RKO (cell line): ENCODE measurements around the gene EFEMP1.
A peak's percentile ranks its signal among the peaks of the same experiment; 100 is the strongest.
"Not testable (repeated sequence)": the region's sequence is repeated elsewhere in the genome, so short reads cannot be mapped to it uniquely, and the experiment has no call there.

Source experiments
- DNase-seq: peaks from one replicate; pipeline ENCODE4 v3.0.0-alpha.2; 2016; ENCODE audit warnings: low spot score

EFEMP1 gene

DNA sequence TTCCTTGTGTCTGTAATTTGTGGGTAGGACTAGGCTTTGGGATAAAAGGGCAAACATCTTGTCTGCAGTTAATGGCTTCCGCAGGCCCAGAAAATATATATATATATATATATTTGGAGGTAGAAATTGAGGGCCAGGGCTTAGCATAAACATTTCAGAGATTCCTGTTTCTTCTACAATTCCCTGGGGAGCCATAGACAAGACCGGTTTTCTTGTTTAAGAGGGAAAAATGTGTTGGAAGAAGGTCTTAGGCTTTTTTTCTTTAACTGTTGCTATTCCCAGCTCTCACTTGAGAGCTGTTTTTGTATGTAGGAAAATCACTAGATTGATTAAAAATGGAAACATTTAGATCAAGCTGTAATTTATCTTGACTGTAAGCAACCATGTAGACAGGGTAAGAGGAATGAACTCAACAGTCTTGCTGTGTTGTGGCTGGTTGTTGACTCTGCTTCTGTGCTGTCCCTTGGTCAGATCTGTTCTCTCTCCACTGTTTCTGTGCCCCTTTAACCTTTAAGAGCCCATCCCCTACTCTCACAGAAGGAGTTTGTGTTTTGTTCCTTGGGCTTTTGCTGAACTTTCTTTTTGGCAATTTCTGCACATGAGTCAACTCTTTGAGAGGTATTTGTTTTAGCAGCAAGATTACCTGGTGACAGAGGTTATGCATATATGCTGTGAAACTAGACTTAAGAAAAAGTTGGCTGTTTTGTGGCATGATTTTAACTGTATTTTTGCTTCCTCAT is 58.3 kb downstream of the EFEMP1 start:
- no peak for DNase-seq

DNA sequence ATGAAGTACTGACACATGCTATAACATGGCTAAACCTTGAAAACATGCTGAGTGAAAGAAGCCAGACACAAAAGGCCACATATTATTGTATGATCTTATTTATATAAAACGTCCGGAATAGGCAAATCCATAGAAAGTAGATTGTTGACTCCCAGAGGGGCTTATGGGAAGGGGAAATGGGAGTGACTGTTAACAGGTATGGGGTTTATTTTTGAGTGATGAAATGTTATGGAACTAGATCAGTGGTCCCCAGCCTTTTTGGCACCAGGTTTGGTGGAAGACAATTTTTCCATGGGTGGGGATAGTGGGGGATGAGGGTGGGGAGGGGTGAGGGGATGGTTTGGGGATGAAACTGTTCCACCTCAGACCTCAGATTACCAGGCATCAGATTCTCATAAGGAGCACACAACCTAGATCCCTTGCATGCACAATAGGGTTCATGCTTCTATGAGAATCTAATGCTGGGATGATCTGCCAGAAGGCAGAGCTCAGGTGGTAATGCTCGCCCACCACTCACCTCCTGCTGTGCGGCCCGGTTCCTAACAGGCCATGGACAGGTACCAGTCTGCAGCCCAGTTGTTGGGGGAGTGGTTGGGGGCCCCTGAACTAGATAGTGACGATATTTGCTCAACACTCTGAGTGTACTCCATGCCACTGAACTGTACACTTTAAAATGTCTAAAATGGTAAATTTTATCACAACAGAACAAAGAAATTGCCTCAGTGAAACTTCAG is 59.1 kb downstream of the EFEMP1 start:
- DNase-seq: no peak

DNA sequence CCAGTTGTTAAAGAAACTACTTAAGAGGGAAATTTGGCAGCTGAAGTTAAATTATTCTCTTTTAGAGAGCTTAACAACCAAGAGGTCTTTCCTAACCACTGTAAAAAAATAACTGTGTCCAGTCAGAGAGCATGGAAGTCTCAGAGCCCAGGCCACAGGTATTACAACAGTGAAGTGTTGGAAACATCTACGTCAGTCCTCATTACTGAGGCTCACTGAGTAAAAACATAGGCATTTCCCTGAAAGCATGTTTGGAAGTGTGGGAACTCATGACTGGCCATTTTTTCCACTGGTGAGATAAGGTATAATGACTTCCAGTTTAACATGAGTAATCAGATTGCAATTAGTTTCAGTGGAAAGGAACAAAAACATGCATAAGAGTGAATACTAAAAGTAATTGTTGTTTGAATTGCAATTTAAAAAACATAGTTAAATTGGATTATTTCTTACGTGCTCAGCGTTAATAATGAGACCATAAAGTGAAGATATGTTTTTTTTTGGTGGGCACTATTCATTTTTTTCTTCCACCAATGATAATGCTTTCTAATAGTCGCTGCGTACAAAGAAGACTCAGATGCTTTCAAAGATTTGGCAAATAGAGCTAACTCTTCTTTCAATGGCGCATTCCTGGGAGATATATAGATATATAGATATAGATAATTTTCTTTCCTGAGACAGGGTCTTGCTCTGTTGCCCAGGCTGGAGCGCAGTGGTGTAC is 60.8 kb downstream of the EFEMP1 start:
- DNase-seq: peak; percentile 60

DNA sequence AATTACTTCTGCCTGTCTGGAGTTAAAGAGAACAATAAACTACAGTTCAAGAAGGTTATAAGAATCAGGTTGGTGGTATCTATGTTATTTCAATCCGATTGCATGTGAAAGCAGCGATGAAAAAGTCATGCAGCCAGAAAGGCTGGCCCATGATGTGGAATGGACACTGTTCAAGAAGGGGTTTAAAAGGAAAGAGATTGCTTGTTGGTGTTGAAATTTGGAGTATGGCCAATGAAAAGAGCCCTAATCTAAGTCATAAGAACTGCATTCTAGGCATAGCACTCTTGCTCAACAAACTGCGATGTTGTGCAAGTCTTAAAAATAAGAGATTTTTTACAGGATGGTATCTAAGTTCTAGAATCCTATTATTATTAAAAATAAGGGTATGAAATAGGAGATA is 61.3 kb downstream of the EFEMP1 start:
- DNase-seq: no peak

DNA sequence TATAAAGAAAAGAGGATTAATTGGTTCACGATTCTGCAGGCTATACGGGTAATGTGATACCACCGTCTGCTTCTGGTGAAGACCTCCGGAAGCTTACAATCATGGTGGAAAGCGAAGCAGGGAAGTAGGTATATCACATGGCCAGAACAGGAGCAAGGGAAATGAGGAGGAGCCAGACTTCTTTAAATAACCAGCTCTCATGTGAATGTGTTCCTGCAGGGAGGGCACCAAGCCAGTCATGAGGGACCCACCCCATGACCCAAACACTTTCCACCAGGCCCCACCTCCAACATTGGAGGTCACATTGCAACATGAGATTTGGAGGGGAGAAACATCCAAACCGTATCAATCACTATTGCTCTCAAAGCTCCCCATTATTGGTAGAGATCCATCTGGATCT is 61.8 kb downstream of the EFEMP1 start:
- no peak for DNase-seq

DNA sequence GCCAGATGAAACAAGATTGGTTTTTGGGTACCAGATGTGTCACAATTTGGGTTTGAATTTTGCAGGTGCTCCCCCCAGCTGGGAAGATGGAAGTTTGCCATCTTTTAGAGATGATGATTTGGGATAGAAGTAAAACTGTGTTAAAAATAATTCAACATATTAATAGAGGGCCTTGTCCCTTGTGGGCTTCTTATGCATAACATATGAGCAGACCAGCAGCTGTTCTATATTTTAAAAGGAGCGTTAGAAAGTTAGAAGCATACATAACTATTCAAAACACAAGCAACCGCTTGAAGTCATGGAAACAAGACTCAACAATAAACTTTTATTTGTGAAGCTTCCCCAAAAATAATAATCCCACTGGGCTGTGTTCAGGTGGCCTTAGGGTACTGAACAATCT is 62.8 kb downstream of the EFEMP1 start:
- DNase-seq: no peak

DNA sequence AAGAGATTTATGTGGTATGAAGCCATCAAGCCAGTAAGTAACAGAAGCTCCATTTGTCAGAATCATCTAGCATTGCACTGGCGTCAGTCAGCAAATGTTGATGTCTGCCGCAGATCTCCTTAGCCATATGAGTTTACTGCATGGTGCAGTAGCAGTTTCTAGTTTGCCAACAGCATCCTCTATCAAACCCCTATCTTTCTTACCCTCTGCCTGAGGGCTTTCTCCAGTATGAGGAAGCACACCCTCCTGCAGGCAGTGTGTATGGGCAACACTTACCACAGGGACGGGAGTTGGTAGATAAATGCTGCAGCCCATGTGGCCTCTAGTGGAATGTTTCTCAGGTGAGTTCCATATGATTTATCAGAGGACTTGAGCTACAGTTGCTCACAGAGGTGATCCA is 63.7 kb downstream of the EFEMP1 start:
- no peak for DNase-seq

DNA sequence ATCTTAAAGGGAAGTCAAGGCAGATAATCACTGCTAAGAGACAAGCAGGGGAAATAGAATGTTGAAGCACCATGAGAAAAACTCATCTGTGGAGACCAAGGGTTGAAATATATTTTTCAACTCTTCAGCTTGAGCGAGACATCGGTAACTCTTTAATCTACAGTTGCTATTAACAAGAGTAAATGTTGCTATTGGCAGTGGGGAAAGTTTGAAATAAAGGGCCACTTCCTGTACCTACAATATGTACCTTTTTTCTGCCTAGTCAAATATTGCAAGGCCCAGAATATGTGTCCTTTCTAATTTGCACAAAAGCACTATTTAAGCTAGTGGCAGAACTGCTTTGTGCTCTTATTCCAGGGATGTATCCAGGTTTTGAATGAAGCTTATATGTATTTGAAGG is 65.8 kb downstream of the EFEMP1 start:
- DNase-seq: no peak

DNA sequence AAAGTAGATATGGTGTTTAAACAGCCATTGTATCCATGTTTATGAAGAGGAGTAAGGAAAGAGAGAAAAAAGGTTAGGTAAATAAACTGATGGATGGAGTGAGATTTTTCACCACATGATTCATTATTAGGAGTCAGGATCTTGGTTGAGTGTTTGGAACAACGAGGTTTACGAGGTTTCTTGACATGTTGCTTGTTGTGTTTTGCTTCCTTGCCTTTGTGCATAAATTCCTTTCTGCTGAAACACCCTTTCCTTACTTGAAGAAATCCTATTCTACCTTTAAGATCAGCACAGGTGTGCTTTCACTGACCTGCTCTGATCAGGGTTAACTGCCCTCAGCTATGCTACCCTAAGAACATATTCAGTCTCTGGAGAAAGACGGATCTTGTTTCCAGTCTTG is 66.6 kb downstream of the EFEMP1 start:
- DNase-seq: no peak

DNA sequence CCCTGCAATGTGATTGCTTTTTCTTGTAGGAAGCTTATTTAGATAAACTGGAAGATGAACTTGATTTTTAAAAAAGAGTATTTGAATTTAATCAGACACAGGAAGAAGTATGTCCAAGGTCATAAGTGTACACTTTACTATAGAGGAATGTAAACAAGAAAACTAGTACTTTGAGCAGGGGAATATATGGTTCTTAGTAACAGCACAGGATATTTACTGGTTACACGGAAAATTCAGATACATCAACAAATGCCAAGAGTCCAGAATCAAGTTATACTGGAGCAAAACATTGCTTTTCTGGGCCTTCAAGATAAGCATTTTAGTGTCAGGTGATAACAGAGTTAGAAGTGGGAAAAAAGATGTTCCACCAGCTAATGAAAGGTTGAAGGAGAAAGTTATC is 75.5 kb downstream of the EFEMP1 start:
- no peak for DNase-seq

DNA sequence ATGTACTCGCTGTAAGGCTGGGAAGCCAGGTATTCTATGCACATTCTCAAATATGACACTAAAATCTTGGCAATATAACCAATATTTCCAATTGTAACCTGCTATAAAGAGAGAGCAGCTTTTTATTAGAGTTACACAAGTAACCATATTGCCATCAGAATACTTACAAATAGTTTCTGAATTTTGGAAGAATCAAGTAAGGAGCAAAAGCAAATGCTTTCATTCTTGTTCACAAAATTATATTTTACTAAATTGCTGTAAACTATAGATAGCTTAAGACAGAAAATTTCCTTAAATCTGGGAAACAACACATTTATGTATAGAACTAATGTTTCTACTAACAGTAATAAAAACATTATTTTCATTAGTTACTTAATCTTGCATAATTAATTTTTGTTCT is 77.2 kb downstream of the EFEMP1 start:
- no peak for DNase-seq

DNA sequence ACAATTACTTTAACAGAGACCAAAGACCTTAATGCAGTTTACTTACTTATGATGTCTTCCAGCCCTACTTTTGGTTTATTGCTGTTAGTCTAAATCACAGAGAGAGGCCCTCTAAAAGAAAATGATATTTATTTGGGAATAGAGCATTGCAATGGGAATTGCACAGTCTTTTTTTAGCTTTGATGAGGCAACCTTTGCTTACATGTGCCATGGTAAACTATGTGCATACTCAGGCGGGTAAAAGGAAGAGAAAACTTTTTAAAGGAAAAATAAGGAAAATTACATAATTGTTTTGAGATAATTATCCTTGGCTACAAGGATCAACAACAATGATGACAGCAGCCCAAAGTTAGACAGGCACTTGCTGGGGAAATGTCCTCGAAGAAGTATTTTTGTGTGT is 78.6 kb downstream of the EFEMP1 start:
- no peak for DNase-seq

DNA sequence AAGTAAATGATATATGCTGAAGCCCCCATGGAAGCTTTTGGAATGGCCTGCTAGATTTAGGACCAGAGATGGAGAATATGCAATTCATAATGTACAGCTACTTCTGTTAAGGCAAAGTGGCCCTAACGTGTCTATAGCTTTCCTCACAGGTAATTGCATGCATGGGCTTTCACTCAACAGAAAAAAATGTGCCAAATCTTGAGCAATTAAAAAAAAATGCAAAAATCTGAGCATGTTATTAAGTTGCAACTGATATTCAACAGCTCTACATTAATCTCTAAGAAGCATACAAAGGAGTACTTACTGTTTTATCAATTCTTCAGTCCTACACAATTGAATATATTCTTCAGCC is 79.6 kb downstream of the EFEMP1 start:
- no peak for DNase-seq

DNA sequence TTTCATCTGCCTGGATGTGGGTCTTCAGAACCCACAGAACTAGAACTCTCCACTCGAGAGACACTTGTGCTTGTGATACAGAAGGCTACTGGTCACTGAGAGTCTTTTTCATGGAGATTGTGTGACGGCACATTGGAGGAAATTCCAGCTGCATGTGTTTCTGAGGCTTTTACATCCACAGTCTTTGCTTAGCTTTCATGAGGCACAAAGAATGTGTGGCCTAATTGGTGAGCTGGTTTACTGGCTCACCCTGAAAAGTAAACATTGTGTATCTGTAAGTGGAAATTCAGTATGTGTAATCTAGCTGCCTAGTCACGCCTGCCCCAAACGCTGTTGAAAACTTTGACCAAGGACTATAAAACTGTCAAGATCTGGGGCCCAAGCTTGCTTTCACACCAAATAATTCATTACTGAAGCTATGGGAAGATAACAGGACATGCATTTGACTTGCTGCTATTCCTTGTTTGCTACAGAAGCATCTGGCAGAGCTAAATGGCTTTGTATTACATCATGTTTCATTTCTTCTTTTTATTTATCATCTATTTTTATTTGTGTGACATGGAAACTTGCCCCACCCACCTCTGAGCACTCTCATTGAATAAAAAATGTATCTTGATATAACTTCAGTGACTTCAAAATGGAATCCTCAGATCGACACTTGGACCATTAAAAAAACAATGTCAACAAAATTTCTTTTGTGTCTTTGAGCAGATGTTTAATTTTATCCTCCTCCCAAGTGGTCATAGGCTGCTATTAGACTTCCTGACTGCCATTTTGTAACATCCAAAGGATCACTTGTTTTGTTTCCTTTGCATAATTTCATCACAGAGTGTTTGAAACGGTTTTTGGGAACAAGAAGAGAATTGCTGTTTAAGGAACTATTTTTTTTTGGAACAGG is 80.2 kb downstream of the EFEMP1 start:
- peak; percentile 39 for DNase-seq

DNA sequence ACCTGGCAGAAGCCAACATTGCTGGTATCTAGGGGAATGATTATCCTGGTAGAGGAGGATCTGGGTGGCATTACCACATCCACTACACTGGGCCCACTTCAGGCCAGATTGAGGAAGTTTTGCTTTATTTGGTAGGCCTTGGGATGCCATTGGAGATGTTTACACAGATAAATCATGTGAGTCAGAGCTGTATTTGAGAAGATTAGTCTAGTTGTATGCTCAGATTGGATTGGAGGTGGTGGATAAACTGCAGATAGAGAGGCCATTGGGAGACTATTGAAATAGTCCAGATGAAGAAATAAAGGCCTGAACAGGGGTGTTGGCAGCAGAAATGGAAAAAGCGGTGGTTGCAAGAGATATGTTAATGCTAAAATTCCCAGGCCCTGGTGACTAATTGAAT is 81.5 kb downstream of the EFEMP1 start:
- DNase-seq: no peak

DNA sequence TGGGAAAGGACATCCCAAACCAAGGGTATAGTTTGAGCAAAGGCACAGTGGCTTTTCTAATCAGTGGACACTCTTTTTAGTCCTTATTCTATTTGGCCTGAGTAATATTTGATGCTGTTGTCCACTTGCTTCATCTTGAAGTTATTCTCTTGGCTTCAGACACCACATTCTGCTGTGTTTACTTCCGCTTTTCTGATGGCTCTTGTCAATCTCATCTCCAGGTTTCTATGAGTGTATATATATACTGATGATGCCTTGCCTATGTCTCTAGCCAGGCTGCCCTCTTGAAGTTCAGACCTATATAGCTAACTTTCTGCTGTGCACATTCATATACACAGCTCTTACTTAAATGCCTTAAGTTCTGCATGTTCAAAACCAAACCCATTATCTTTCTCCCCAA is 83.1 kb downstream of the EFEMP1 start:
- DNase-seq: no peak

DNA sequence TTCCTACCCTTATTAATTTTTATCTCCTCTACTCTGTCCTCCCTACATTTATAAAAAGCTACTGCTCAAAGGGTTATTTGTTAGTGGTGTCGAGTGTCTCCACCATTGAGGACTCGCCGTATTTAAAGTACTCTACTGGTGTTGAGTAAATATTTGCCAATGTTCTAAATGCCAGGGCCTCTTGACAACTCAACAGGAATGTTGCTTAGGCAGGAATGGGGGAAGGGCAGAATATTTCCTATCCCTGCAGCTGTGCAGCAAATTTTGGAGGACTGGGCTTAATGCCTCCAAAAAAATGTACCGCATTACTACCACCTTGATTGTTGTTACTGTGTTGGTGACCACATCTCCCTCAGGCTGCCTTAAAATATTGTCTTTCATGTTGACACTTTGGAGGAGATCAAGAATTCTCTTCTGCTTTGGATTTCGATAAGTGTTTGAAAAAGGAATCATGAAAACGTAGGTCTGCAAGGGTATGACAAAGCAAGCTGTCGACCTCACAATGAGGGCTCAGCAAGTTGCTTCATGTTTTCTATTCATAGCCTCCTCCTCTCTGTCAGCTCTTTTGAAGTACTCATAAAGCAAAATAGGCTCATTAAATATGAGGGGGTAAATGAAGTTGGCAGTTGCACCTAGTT is 84.3 kb downstream of the EFEMP1 start:
- no peak for DNase-seq

DNA sequence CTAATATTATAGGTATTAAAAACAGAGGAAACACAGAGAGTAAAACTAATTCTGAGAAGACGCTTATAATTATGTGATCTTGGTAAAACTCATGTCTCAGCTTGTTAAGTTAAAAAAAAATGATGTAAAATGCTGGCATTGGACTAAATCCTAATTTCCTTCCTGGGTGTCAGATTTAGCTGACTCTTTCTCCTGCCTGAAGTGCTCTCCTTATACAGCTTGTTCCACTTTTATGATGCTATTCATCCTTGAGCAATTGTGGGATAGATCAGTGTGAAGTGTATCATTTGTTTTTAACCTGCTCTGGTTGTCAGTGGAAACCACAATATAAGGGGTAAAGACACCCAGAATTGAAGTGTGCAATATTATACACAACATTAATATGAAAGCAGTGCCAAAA is 84.9 kb downstream of the EFEMP1 start:
- no peak for DNase-seq

DNA sequence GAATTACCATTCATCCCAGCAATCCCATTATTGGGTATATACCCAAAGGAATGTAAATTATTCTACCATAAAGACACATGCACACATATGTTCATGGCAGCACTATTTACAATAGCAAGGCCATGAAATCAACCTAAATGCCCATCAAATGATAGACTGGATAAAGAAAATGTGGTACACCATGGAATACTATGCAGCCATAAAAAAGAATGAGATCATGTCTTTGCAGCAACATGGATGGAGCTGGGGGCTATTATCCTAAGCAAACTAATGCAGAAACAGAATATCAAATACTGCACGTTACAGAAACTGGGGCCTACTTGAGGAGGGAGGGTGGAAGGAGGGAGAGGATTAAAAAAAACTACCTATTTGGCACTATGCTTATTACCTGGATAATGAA is 85.5 kb downstream of the EFEMP1 start:
- not testable (repeated sequence) for DNase-seq

DNA sequence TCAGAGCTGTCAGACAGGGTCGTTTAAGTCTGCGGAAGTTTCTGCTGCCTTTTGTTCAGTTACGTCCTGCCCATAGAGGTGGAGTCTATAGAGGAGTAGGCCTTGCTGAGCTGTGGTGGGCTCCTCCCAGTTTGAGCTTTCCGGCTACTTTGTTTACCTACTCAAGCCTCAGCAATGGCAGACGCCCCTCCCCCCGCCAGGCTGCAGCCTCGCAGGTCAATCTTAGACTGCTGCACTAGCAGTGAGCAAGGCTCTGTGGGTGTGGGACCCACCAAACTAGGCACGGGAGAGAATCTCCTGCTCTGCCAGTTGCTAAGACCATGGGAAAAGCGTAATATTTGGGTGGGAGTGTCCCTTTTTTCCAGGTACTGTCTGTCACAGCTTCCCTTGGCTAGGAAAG is 86.5 kb downstream of the EFEMP1 start:
- DNase-seq: no peak

DNA sequence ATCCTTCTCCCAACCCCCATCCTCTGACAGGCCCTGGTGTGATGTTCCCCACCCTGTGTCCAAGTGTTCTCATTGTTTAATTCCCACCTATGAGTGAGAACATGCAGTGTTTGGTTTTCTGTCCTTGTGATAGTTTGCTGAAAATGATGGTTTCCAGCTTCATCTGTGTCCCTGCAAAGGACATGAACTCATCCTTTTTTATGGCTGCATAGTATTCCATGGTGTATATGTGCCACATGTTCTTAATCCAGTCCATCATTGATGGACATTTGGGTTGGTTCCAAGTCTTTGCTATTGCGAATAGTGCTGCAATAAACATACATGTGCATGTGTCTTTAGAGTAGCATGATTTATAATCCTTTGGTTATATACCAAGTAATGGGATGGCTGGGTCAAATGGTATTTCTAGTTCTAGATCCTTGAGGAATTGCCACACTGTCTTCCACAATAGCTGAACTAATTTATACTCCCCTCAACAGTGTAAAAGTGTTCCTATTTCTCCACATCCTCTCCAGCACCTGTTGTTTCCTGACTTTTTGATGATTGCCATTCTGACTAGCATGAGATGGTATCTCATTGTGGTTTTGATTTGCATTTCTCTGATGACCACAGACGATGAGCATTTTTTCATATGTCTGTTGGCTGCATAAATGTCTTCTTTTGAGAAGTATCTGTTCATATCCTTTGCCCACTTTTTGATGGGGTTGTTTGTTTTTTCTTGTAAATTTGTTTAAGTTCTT is 91.7 kb downstream of the EFEMP1 start:
- not testable (repeated sequence) for DNase-seq
